Stimulated activated CD8-positive, alpha-beta memory T cell treated with anti-CD3 and anti-CD28 coated beads, Interleukin-7, amount 100 ng/mL, for 1 hour (primary cell): Measurements from ENCODE around the gene TSPAN9.

Source experiments
- DNase-seq, 2 donors: peaks; one replicate each; pipeline ENCODE4 v3.0.0-alpha.2; 2020; ENCODE audit warnings: low read depth in 2 of 2

The TSPAN9 gene

DNA sequence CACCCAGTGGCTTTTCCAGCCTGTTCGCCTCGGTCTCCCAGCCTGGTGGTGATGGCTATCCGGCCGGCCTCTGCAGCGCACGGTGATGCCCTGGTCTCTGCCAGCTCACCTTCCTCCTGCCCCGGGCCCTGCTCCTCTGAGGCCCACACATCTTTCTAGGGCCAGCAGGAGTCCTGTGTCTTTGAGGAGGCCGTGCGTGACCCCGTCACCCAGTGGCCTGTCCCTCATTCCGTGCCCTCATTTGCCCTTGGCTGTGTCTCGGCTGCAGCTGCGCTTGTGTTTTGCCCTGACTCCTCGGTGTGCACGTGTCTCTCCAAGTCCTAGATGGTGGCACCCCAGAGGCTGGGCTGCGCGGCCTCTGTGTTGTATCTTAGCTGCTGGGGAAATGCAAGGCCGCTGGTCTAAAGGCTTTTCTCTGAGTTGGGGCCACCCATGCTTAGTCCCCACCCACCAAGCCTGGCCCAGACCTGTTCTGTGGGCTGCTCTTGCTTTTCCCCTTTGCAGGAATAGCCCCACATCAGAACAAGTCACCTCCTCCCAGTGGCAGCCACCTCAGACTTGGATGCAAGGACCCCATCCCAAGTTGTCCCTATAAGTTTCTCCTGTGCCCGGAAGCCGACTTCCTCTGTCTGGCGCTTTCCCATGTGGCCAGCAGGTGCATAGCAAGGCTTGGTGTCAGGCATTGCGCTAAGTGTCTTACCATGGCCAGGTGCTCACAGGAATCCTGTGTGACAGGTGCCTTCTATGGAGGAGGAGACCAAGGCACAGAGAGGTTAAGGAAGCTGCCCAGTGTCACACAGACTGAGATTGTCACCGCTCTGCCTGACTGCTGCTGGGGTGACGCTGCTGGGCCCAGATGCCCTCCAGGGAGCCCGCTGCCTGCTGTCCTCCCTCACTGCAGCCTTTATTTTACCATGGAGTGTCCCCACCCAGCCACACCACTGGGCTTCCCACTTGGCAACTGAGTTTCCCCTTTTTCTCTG is 64.5 kb downstream of the TSPAN9 start:
- DNase-seq: no peak

DNA sequence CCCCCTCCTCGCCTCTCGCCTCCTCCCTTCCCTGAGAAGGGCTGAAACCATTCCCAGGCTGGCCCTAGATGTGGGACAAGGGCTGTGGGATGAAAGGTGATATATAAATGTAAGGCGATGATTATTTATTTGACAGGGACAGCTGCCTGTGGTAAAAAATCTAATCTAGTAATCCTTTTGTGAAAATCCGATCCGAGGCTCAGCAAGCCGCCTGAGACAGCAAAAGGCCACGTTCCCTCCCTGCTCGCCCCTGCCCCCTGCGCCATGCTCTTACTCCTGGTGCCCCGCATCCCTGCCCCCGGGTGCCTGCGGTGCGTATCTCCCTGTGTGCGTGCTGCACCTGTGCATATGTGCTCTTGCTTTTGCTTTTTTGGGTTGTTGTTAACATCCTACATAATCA is 65.2 kb downstream of the TSPAN9 start:
- no peak for DNase-seq

DNA sequence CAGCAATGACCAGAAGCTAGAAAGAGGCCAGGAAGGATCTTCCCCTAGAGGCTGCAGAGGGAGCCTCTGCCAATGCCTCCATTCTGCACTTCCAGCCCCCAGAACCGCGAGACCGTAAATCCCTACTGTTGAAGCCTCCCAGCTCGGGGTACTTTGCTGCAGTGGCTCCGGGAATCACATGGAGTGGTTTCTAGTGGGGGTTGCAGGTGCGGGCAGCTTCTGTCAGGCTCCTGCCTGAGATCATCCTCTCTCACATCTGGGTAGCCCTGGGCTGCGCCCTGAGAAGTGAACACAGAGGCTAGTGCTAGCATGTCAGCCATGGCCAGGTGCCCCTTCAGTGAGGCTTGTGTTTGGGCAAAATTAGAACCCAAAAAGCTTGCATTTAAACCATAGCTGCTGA is 67.3 kb downstream of the TSPAN9 start:
- no peak for DNase-seq

DNA sequence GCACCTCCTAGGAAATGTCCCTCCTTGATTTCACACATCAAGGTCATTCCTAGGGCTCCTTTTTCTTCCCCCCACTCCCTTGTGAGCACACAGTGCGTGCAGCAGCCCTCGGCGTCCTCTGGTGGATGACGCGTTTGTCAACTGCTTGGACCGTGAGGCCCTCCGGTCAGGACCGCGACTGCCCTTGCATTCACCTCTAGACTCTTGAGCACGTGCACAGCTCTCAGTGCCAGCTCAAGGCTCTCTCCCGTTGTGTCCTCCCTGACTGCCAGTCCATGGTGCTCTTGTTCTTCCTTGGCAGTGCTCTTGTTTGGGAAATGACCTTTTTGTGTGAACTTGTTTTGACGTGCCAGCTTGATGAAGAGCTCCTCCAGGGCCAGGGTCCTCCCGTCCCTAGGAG is 67.9 kb downstream of the TSPAN9 start:
- no peak for DNase-seq

DNA sequence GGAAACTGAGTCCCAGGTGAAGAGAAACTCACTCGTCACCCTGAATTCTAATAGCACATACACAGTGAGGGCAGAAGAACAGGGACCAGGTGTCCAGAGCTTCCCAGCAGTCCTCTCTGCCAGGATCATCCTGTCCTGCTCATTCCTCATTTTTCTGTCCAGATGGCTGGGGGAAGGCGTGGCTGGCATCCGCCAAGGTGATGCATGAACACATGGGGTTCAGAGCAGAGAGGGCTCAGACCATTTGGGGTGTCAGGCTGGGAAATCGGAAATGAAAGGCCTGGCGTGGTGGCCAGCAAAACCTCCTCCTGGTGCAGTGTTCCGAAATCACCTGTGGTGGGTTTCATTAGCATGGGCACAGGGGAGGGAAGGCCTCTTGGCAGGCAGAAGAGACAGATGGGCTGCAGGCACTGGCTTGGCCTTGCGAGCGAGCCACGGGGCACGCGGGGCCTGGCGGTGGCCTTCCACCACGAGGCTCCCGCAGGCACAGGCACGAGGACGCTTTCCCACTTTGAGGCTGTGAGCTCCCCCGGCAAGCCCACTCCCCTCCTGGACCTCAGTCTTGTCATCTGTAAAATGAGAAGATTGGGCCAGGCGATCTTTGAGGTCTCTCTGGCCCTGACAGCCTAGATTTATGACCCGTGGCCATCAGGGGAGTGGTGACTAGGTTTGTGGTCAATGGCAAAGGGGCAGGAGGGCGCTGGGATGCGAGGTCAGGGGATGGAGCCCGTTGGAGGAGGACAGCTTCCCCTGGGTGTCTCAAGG is 68.5 kb downstream of the TSPAN9 start:
- no peak for DNase-seq

DNA sequence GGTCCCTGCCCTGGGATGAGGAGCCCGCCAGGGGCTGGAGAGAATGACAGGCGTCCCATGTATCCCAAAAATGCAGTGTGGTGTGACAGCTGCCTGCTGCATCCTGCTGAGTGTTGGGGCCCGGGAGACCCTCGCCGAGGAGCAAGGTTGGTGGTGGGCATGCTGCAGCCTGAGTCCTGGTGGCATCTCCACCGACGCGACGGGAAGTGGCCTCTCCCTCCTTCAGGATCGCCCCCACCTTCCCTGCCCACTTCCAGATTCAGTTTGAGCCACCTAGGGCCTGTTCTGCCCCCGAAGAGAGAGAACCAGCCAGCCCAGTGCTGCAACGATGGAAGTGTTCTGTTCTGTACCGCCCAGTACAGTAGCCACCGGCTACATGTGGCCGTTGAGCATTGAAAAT is 70.1 kb downstream of the TSPAN9 start:
- no peak for DNase-seq

DNA sequence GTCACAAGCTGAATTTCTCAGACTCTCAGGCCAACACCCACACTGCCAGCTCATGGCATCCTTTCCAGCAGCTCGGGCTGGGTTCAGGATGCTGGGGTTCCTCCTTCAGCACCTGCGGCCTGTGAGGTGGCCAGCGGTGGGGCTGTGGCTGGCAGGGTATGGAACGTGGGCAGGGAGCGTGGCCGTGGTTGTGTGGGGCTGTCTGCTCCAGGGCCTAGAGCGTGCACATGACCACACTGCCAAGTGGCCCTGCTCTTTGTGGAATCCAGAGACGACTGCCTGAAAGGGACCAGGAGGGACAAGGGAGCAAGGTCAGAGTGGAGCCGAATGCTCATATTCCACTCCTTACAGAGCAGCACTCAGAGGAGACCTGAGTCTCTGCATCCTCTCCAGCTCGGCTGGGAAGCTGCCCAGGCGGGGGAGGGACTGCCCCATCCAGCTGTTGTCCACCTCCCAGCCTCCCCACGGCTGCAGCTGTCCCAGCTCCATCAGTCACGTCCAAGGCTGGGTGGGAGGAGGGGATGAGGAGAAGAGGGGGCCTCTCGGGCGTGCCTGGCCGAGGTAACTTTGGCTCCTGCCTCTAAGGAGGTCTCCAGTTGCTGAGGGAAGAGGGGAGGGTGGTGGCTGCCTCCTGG is 71.3 kb downstream of the TSPAN9 start:
- no peak for DNase-seq

DNA sequence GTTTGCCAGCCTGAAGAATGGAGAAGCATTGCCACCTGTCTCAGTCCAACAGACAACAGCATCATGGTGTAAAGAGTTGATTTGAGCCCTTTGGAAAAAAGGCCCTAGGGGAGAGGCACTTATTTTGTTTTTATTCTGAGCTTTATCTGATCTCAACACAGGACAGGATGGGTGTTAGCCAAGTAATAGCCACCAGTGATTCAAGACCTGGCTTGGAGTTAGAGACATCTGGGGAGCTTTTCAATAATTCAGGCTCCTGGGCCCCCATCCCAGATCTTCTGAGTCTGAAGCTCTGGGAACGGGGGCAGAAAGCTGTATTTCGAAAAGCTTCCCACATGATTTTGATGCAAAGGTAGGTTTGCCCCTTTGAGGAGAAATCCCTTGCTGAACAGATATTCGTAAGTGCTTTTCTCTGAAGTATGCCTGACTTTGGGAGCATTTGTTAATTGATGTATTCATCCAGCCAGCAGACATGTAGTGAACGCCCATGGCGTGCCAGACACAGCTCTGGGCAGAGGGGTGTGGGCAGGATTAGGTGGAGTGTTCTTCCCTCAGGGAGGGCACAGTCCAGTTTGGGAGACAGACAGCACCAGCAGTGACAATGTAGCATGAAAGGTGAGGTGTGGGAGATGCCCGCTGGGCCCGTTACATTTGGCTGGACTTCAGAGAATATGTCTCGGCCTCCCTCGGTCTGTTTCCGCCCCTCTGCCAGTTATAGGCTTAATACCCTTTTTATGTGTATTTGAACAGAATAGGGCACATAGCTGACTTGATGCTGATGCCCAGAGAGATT is 72.5 kb downstream of the TSPAN9 start:
- no peak for DNase-seq

DNA sequence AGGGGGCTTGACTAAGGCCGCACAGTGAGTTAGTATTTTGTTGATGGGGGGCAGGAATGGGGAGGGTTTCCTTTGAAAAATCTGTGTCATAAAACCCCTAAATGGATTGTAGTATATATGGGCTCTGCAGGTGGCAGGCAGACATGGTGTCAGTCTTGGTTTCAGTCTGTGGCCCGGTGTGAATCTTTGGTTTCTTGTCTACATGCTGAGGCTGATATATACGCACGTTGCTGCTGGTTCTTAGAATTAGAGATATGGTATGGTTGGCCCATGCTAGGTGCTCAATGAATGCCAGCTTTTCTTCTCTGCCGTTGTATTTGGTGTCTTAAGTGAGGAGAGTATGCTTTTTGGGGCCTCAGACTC is 73.1 kb downstream of the TSPAN9 start:
- DNase-seq: no peak

DNA sequence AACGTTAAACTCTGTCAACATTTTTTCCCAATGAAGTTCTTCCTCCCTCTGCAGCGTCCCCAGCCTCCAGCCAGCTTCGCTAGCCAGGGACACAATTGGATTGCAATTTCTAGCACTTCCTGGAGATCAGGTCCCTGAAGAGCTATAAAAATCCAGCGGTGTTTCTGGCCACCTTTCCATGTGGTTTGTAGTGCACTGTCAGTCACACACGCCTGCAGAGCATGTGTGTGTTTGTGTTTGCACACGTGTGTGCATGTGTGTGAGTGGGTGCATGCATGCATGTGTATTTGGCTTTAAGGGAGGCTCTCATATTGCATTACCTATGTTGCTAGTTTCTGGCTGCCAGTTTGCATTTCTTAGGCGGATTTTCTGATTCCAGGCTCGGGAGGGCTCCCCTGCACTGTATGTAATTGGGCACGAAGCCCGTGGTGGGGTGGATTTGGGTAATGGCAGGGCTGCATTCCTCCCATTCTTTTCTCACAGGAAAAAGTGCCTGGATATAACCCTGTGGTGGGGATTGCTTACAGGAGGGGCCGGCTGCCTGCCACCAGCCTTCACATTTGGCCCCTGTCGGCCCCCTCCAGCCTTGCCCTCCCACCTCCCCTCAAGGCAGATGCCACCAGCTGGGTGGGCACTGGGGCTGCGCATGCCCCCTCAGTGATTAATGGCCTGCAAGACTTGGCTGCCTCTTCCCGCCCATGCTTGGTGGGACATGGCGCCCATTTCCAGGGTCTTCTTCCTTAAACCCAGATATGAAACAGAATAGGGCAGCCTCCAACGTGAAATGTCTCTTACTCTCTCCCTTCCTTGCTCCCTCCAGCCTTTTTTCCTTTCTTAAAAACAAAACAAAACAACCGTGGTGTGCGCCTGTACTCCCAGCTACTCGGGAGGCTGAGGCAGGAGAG is 74.0 kb downstream of the TSPAN9 start:
- no peak for DNase-seq

DNA sequence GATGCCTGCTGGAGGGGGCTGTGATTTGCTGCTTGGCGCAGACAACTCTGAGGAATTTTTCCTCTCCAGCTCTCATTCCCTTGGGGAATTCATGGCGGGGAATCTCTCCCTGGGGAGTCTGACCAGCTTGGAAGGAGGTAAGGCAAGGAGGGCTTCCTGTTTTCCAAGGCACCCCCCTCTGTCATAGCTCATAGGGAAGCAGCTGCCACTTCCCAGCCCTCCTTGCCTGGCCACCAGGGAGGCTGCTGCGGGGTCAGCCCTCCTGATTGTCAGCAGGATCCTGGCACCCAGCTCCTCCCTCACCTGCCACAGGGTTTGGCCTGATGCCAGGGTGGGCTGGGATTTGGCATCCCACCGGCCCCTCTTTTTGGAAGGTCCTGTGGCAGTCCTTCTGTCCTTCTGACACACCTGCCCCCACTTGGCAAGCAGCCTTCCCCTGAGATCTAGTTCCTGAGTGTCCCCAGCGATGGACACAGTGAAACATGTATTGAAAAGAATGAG is 74.9 kb downstream of the TSPAN9 start:
- DNase-seq: no peak

DNA sequence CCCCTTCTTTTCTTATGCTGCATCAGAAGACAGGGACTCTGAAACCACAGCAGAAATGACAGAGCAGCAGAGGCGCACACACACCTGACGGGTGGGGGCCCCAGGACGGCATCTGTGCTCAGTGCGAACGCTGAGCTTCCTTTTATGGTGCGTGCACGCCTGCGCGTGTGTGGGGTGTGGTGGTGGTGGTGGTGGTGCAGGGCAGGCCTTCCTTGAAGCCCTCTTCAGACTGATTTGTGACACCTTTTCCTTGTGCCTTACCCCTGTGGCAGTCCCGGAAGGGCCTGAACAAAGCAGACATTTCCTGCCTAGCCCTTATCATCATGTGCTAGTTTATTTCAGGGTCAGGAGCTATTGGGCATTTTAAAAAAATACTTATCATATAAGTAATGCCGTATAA is 75.7 kb downstream of the TSPAN9 start:
- no peak for DNase-seq

DNA sequence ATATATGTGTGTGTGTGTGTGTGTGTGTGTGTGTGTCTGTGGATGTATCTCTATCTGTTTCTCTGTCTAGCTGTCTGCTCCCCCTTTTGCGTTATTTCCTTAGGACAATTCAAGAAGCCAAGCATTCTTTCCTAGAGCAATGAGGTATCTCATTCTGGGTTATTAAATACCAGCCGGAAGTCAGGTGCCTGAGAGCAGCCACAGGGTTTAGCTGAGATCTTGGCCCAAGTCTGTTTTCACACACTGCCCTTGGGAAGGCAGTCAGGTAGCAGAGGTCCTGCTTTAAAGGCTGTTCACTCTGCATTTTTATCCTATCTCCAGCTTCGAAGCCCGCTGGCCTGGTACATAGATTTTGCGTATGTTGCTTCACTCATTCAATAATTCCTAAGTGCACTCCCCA is 76.8 kb downstream of the TSPAN9 start:
- DNase-seq: no peak

DNA sequence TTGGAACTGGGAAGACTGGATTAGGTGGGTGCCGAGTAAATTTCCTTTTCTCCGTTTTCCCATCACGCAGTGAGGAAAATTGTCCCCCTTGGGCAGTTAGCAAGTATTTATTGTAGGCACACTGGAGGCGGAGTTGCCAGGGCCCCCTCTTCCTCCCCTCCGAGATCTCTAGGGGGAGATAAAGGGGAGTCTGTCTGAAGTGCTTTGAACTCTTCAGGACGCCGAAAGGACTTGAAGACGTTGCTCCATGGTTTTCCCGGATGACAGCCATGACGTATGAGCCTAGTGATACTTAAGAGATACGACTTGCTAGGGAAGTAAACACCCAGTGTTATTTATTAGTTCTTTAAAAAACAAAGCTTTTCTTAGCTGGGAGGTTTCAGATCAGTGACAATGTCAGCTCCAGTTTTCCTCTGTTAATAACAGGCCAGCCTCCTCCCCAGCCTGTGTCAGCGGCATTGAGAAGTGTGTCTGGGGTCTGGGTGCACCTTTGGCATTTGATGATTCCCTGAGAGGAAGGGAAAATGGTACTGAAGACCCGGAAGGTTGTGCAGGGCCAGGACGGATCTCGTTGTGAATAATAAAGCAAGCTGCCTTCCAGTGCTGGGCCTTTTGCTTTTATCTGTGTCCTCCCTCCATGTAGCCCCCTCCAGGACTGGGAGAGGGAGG is 78.7 kb downstream of the TSPAN9 start:
- no peak for DNase-seq

DNA sequence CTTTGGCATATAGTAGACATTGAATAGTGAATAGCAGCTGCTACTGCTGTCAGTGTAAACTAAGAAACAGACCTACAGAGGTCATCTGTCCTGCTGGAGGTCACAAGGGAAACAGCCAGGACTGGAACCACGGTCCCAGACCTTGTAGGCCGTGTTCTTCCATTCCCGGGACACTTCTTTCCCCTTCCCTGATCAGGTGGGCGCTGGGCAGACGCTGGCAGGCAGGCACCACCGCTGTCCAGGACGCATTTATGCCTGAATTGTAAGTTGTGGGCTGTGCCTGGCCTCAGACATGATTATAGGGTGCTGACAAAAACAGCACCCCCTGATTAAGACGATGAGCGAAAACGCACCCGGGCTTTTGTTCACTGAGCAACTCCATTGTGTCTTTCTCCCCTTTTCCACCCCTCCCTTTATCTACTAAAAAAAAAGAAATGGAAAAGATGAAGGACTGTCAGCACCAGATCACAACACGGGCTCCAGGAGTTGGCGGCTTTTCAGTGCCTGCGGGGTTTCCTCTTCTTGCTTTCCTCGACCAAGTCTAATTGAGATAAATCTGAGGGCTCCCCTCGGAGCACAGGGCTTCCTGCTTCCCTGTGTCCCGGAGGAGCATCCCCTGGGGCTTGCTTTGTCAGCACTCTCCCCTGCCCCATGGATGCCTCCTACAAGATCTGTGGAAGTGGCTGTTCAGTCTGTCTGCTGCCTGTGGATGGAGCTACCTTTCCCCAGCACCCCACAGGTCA is 80.6 kb downstream of the TSPAN9 start:
- no peak for DNase-seq

DNA sequence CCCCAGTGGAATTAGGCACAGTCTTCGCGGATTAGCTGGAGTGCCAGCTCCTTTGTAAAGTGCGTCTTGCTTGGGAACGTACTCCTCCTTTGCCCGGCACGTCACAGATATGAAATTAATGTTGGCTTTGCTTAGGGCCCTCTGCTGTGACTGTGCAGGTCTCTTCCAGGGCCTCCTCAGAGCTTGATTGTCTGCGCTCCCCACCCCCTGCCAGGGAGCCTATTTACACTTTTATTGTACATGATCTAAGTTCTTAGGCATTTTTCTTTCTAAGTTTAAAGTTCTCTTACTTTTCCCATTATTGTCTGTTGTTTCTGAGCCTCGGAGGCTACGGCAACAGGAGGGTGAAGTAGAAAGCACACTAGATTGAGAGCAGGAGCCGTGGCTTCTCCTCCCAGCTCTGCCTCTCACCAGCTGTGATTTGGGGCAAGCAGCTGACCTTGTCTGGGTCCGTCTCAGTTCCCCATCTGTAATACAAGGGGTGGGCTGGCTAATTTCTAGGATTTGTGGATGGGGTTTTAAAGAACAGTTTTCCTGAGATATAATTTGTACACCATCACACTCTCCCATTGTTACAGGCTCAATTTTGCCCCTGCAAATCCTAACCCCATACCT is 81.8 kb downstream of the TSPAN9 start:
- DNase-seq: no peak

DNA sequence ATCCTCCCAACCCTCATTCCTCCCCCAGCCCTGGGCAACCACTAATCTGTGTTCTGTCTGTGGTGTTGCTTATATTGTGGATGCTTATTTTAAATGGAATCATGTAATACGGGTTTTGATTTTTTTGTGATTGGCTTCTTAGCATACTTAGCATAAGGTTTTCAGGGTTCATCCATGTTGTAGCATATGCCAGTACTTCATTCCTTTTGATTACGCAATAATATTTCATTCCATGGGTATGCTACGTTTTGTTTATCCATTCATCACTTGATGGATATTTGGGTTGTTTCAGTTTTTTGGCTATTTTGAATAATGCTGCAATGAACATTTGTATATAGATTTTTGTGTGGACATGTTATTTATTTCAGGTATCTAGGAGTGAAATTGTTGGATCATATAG is 82.9 kb downstream of the TSPAN9 start:
- DNase-seq: no peak

DNA sequence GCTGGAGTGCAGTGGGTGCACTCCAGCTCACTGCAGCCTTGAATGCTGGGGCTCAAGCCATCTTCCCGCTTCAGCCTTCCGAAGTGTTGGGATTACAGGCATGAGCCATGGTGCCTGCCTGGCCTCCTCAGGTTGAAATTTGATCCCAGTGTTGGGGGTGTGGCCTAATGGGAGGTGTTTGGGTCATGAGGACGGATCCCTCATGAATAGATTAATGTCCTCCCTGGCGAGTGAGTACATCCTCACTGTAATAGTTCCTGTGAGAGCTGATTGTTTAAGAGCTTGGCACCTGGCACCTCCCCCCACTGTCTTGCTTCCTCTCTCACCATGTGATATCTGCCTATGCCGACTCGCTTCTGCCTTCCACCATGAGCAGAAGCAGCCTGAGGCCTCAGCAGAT is 84.7 kb downstream of the TSPAN9 start:
- DNase-seq: no peak
